MCF 10A (cell line): ENCODE measurements around the gene CPNE9. TPM values are rescaled to one million over a fixed set of nuclear protein-coding genes. Genes with fewer than 3 reads are reported as not detected.

Source experiments
- BruUV-seq: library from RNA; stranded (reverse); fragments of 400-500 nt; replicated peaks from 2 replicates; lab custom pipeline; 2021; lab: Mats Ljungman, UMichigan
- CTCF ChIA-PET: fragments of 300-600 bp; sonication (Branson Sonifier 250); formaldehyde crosslinking; extraction: SDS; loops from one replicate; lab custom pipeline; 2021; ENCODE audit warnings: antibody characterized with exemption, inconsistent platforms; lab: Yijun Ruan, JAX
- POLR2A ChIA-PET: fragments of 300-600, 350-650 bp; sonication (Branson Sonifier 250); formaldehyde crosslinking; extraction: SDS; loops from one replicate; lab custom pipeline; 2020; ENCODE audit warnings: antibody characterized with exemption, inconsistent platforms; lab: Yijun Ruan, JAX
- DNase-seq: peaks from one replicate; pipeline ENCODE4 v3.0.0-alpha.2; 2018; ENCODE audit not compliant: unreplicated experiment
- H3K27ac Mint-ChIP-seq: one replicate; pipeline ENCODE4 v1.8.0; 2022; ENCODE audit warnings: mild to moderate bottlenecking, low read depth, mixed read lengths; ENCODE audit not compliant: unreplicated experiment
- H3K27me3 Mint-ChIP-seq: one replicate; pipeline ENCODE4 v1.8.0; 2022; ENCODE audit warnings: mixed read lengths; ENCODE audit not compliant: insufficient read depth, unreplicated experiment
- H3K36me3 Mint-ChIP-seq: one replicate; pipeline ENCODE4 v1.8.0; 2022; ENCODE audit warnings: mild to moderate bottlenecking, moderate library complexity, mixed read lengths; ENCODE audit not compliant: insufficient read depth, unreplicated experiment
- H3K4me1 Mint-ChIP-seq: one replicate; pipeline ENCODE4 v1.8.0; 2022; ENCODE audit warnings: mixed read lengths; ENCODE audit not compliant: insufficient read depth, unreplicated experiment
- H3K4me3 Mint-ChIP-seq: one replicate; pipeline ENCODE4 v1.8.0; 2022; ENCODE audit warnings: mild to moderate bottlenecking, moderate library complexity, mixed read lengths; ENCODE audit not compliant: unreplicated experiment
- H3K9me3 Mint-ChIP-seq: one replicate; pipeline ENCODE4 v1.8.0; 2022; ENCODE audit warnings: mixed read lengths; ENCODE audit not compliant: unreplicated experiment
- intact Hi-C: fragments of 100-400 bp; cut with micrococcal nuclease; formaldehyde crosslinking; loops from 2 replicates; pipeline ENCODE4 v1.14.1; 2022
- total RNA-seq: library from RNA; stranded (reverse); gene quantifications from 2 replicates; pipeline ENCODE4 v1.2.3, GENCODE V29; 2022
- TF ChIP-seq, protein P1 (sequence below): fragments of 200-600 bp; IDR thresholded peaks from one replicate; pipeline ENCODE4 v1.8.0; 2022; ENCODE audit warnings: antibody characterized with exemption, mild to moderate bottlenecking; ENCODE audit not compliant: unreplicated experiment

CPNE9 gene
- total RNA-seq, 1 experiment from 2014 or later: not detected

DNA sequence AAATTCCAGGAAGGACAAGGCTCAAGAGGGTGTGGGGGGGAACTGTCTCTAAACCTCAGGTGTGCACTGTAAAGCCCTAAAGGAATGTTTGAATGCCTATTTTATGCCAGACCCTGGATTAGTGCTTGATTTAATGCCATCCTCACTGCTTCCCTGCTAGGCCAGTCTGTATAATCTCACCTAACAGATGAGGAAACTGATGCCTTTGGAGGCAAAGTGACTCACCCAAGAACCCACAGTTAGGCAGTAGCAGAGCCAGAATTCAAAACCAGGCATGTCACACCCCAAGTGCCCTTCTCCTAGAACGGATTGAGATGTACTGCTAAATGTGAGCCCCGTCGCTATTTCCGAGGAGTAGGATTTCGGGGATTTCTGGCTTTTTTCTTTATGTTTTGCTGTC, 58.3 kb downstream of the CPNE9 start:
- no peak for DNase-seq
- Mint-ChIP-seq H3K9me3 (no peaks in the 10 kb centered on the region), H3K27ac (no peak overlapping the region), H3K4me3 (no peak overlapping the region), H3K4me1 (no peaks in the 10 kb centered on the region), H3K36me3 (peaks cover 7% of the 10 kb centered on the region), H3K27me3 (no peaks in the 10 kb centered on the region)
- intact Hi-C loops: no loop called here
- CTCF ChIA-PET: interaction anchor here (0.6 kb wide), 1 partner anchor 591 kb away, joined by 6 read pairs; no protein-coding TSS in a partner anchor
- no TSS peak for BruUV-seq
- POLR2A ChIA-PET: no interaction called here
- TF ChIP-seq, protein P1, sequence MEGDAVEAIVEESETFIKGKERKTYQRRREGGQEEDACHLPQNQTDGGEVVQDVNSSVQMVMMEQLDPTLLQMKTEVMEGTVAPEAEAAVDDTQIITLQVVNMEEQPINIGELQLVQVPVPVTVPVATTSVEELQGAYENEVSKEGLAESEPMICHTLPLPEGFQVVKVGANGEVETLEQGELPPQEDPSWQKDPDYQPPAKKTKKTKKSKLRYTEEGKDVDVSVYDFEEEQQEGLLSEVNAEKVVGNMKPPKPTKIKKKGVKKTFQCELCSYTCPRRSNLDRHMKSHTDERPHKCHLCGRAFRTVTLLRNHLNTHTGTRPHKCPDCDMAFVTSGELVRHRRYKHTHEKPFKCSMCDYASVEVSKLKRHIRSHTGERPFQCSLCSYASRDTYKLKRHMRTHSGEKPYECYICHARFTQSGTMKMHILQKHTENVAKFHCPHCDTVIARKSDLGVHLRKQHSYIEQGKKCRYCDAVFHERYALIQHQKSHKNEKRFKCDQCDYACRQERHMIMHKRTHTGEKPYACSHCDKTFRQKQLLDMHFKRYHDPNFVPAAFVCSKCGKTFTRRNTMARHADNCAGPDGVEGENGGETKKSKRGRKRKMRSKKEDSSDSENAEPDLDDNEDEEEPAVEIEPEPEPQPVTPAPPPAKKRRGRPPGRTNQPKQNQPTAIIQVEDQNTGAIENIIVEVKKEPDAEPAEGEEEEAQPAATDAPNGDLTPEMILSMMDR: no peak

- intact Hi-C loops: no loop called here
- no TSS peak for BruUV-seq
- POLR2A ChIA-PET: no interaction called here
These were observed 59.2 kb downstream of the CPNE9 start for GRCh38 chr3:9762871-9763270.

DNA sequence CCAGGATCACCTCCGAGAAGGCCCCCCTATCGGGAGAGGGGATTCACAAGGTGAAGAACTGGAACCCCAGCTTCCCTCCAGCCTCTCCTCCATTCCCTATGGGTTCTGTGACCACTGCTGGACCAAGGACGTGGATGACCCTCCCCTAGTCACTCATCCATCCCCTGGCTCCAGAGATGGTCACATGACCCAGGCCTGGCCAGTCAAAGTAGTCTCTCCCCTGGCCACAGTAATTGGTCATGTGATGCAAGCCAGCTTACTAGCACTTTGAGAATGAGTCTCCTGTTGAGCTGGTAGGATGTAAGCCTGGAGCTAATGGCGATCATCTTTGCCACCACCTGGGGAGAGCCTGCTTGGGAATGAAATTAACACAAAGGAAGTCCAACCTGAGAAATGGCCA, 62.2 kb downstream of the CPNE9 start:
- peaks cover 7% of the 10 kb centered on the region for H3K4me1 Mint-ChIP-seq
- no TSS peak for BruUV-seq
- DNase-seq: no peak
- peaks cover 8% of the 10 kb centered on the region for H3K36me3 Mint-ChIP-seq
- no peaks in the 10 kb centered on the region for H3K27me3 Mint-ChIP-seq
- intact Hi-C loops: no loop called here
- H3K9me3 Mint-ChIP-seq: no peaks in the 10 kb centered on the region
- H3K4me3 Mint-ChIP-seq: no peak overlapping the region
- ChIA-PET POLR2A (no interaction called here), CTCF (interaction anchor here (0.6 kb wide), 2 partner anchors 33 to 251 kb away, joined by 4 read pairs; no protein-coding TSS in a partner anchor)
- TF ChIP-seq, protein P1: no peak
- no peak overlapping the region for H3K27ac Mint-ChIP-seq

More at GRCh38 chr3:9762871-9763270, 59.2 kb downstream of the CPNE9 start:
- Mint-ChIP-seq H3K36me3 (peaks cover 7% of the 10 kb centered on the region), H3K27me3 (no peaks in the 10 kb centered on the region), H3K27ac (no peak overlapping the region), H3K9me3 (no peaks in the 10 kb centered on the region), H3K4me1 (no peaks in the 10 kb centered on the region), H3K4me3 (no peak overlapping the region)
- TF ChIP-seq, protein P1: no peak
- CTCF ChIA-PET: interaction anchor here (1.0 kb wide), 2 partner anchors 8 to 36 kb away, joined by 4 to 5 read pairs; no protein-coding TSS in a partner anchor
- no peak for DNase-seq

- BruUV-seq: no TSS peak
- intact Hi-C loops: no loop called here
- Mint-ChIP-seq H3K4me3 (no peak overlapping the region), H3K9me3 (no peaks in the 10 kb centered on the region), H3K27ac (peak overlapping the region; percentile 61), H3K36me3 (peaks cover 4% of the 10 kb centered on the region), H3K27me3 (no peaks in the 10 kb centered on the region), H3K4me1 (peaks cover 7% of the 10 kb centered on the region)
- DNase-seq: no peak
- POLR2A ChIA-PET: interaction anchor here (1.2 kb wide), 1 partner anchor 35 kb away, joined by 3 read pairs; no protein-coding TSS in a partner anchor
- TF ChIP-seq, protein P1: no peak
- CTCF ChIA-PET: no interaction called here
These were observed 63.8 kb downstream of the CPNE9 start for GRCh38 chr3:9767418-9767817.
